HepG2 (cell line): ENCODE results near the gene NDST1. TPM values are rescaled to one million over a fixed set of nuclear protein-coding genes. Genes with fewer than 3 reads are reported as not detected.

Experiments used
- CCDC6 ChIP-seq: sonication (generic); formaldehyde crosslinking; IDR thresholded peaks from 2 replicates; pipeline ENCODE4 v1.8.1; 2022; ENCODE audit warnings: mild to moderate bottlenecking, missing genetic modification reagents, moderate library complexity
- FOXC1 ChIP-seq: sonication (generic); formaldehyde crosslinking; IDR thresholded peaks from 2 replicates; pipeline ENCODE4 v1.8.0; 2022; ENCODE audit warnings: mild to moderate bottlenecking, missing genetic modification reagents, borderline replicate concordance
- HMG20A ChIP-seq: IDR thresholded peaks from 2 replicates; pipeline ENCODE4 v1.6.1; 2016; ENCODE audit warnings: borderline replicate concordance
- HNRNPH1 ChIP-seq: fragments of 200-400 bp; formaldehyde crosslinking; optimal IDR thresholded peaks from 2 replicates; pipeline ENCODE3; 2017; ENCODE audit warnings: mild to moderate bottlenecking, low read depth, low read length
- MBD4 ChIP-seq: IDR thresholded peaks from 2 replicates; pipeline ENCODE4 v1.6.1; 2012; ENCODE audit warnings: low read length, inconsistent platforms, borderline replicate concordance
- MED1 ChIP-seq: sonication (generic); formaldehyde crosslinking; IDR thresholded peaks from 2 replicates; pipeline ENCODE4 v1.4.0; 2020; ENCODE audit warnings: missing genetic modification reagents
- MEIS2 ChIP-seq: sonication (generic); formaldehyde crosslinking; IDR thresholded peaks from 2 replicates; pipeline ENCODE4 v1.9.0; 2021; ENCODE audit warnings: mild to moderate bottlenecking, missing genetic modification reagents
- MYC ChIP-seq: sonication (generic); formaldehyde crosslinking; IDR thresholded peaks from 2 replicates; pipeline ENCODE4 v1.9.0; 2021; ENCODE audit warnings: missing genetic modification reagents, borderline replicate concordance
- PITX1 ChIP-seq: sonication (generic); formaldehyde crosslinking; IDR thresholded peaks from 2 replicates; pipeline ENCODE4 v1.5.1; 2020; ENCODE audit warnings: mild to moderate bottlenecking, missing genetic modification reagents
- ZBTB38 ChIP-seq: sonication (generic); formaldehyde crosslinking; IDR thresholded peaks from 2 replicates; pipeline ENCODE4 v1.5.1; 2020; ENCODE audit warnings: mild to moderate bottlenecking, missing genetic modification reagents
- ZBTB7B ChIP-seq: sonication (generic); formaldehyde crosslinking; IDR thresholded peaks from 2 replicates; pipeline ENCODE4 v1.4.0; 2020; ENCODE audit warnings: missing genetic modification reagents
- ZIK1 ChIP-seq: sonication (generic); formaldehyde crosslinking; IDR thresholded peaks from 2 replicates; pipeline ENCODE4 v1.5.0; 2020; ENCODE audit warnings: mild to moderate bottlenecking, low read depth, missing genetic modification reagents, borderline replicate concordance
- ZNF317 ChIP-seq: sonication (generic); formaldehyde crosslinking; IDR thresholded peaks from 2 replicates; pipeline ENCODE4 v1.5.0; 2020; ENCODE audit warnings: mild to moderate bottlenecking, missing genetic modification reagents
- ZNF350 ChIP-seq: sonication (generic); formaldehyde crosslinking; IDR thresholded peaks from 2 replicates; pipeline ENCODE4 v1.4.0; 2020; ENCODE audit warnings: mild to moderate bottlenecking, low read depth, missing genetic modification reagents, borderline replicate concordance
- ZNF460 ChIP-seq: sonication (generic); formaldehyde crosslinking; IDR thresholded peaks from 2 replicates; pipeline ENCODE4 v1.5.1; 2020; ENCODE audit warnings: missing genetic modification reagents, mild to moderate bottlenecking, borderline replicate concordance
- ZNF484 ChIP-seq: sonication (generic); formaldehyde crosslinking; IDR thresholded peaks from 2 replicates; pipeline ENCODE4 v1.5.1; 2020; ENCODE audit warnings: mild to moderate bottlenecking, low read depth, missing genetic modification reagents, borderline replicate concordance
- ZNF614 ChIP-seq: IDR thresholded peaks from 2 replicates; pipeline ENCODE4 v1.6.1; 2018; ENCODE audit warnings: missing biosample characterization, missing genetic modification reagents, inconsistent platforms, borderline replicate concordance
- ZNF782 ChIP-seq: sonication (generic); formaldehyde crosslinking; IDR thresholded peaks from 2 replicates; pipeline ENCODE4 v1.4.0; 2020; ENCODE audit warnings: missing genetic modification reagents, mild to moderate bottlenecking, borderline replicate concordance
- polyA plus RNA-seq, 8 experiments: library from polyadenylated mRNA; depleted of rRNA in 3 of 8; stranded (reverse) in 7 of 8; unstranded in 1 of 8; fragments of >200 nt; fragmentation: Illumina TruSeq in 4 of 8; extraction: Trizol in 4 of 8; gene quantifications; 2 replicates each; pipeline versions ENCODE4 v1.2.1 to v1.2.3, GENCODE V29; 2011 to 2016; ENCODE audit warnings: low read depth in 4 of 8, missing spikeins in 1 of 8, mixed read lengths in 1 of 8; ENCODE audit not compliant: insufficient read depth in 1 of 8
- total RNA-seq, 5 experiments: library from RNA; depleted of rRNA; stranded (reverse); fragments of >200 nt; fragmentation: Illumina TruSeq; extraction: Trizol; gene quantifications; 2 replicates each; pipeline ENCODE4 v1.2.3, GENCODE V29; 2016; ENCODE audit warnings: low read depth in 1 of 5
- TF ChIP-seq, protein P1 (sequence below): sonication (generic); formaldehyde crosslinking; IDR thresholded peaks from 2 replicates; pipeline ENCODE4 v1.8.0; 2022; ENCODE audit warnings: mild to moderate bottlenecking, missing genetic modification reagents; ENCODE audit not compliant: insufficient replicate concordance
- TF ChIP-seq, protein P2 (sequence below): IDR thresholded peaks from 2 replicates; pipeline ENCODE4 v1.6.1; 2016; ENCODE audit warnings: mild to moderate bottlenecking
- TF ChIP-seq, protein P3 (sequence below): sonication (generic); formaldehyde crosslinking; IDR thresholded peaks from 2 replicates; pipeline ENCODE4 v1.4.0; 2020; ENCODE audit warnings: mild to moderate bottlenecking, missing genetic modification reagents
- TF ChIP-seq, protein P4 (sequence below): sonication (generic); formaldehyde crosslinking; IDR thresholded peaks from 2 replicates; pipeline ENCODE4 v1.4.0; 2020; ENCODE audit warnings: missing genetic modification reagents
- TF ChIP-seq, protein P5 (sequence below): IDR thresholded peaks from 2 replicates; pipeline ENCODE4 v1.6.1; 2016

Gene NDST1
- total and polyA plus RNA-seq, 2 of the 13 experiments (the other 11 are each of a cell fraction or from before 2014, with no cell fraction given): 23.8 to 26.2 TPM

DNA sequence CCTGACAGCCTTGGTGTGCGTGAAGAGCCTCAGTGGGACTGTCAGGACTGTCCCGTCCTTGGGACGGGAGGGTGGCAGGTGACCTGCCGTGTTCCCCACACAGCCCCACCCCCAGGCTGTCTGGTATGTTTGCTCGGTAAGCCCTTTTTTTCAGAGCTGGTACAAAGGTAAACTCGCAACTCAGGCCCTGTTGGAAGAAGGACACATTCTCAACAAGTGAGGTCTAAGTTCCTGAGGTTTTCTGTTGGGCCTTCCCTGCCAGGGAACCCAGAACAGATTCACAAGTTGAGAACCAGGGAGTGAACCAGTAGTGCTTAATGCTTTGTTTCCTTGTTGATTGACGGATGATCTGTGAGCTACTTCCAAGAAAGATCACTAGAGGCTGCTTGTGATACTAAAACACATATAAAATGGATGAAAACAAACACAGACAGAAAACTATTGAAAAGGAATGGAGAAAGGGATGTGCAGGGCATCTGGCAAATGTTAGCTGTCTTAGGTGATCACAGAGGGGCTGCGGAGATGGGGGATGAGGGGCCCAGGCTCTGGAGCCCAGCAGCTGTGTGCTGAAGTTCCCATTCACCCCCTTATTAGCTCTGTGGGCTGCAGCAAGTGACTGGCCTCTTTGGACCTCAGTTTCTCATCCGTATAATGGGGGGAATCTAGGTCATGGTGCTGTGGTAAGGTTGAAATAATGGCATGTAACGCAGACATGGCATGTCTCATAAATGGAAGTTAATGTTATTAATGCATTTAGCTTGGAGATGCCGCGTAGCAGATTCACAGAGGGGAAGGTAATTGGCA is 2.7 kb downstream of the NDST1 start (continued):
- TF ChIP-seq, protein P1, sequence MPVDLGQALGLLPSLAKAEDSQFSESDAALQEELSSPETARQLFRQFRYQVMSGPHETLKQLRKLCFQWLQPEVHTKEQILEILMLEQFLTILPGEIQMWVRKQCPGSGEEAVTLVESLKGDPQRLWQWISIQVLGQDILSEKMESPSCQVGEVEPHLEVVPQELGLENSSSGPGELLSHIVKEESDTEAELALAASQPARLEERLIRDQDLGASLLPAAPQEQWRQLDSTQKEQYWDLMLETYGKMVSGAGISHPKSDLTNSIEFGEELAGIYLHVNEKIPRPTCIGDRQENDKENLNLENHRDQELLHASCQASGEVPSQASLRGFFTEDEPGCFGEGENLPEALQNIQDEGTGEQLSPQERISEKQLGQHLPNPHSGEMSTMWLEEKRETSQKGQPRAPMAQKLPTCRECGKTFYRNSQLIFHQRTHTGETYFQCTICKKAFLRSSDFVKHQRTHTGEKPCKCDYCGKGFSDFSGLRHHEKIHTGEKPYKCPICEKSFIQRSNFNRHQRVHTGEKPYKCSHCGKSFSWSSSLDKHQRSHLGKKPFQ (CRISPR knock-in tag): peak; percentile 7
- 0 out of 2 replicates have a peak, but pooled peaks have one; percentile 37 for TF ChIP-seq FOXC1 (CRISPR knock-in tag)
- TF ChIP-seq MBD4: no peak
- no peak for TF ChIP-seq ZNF484 (CRISPR knock-in tag)
- TF ChIP-seq ZNF317 (CRISPR knock-in tag): peak; percentile 75
- TF ChIP-seq ZNF614 (CRISPR knock-in tag): peak; percentile 52; the same call in 1 of the 2 replicates
- TF ChIP-seq, protein P2, sequence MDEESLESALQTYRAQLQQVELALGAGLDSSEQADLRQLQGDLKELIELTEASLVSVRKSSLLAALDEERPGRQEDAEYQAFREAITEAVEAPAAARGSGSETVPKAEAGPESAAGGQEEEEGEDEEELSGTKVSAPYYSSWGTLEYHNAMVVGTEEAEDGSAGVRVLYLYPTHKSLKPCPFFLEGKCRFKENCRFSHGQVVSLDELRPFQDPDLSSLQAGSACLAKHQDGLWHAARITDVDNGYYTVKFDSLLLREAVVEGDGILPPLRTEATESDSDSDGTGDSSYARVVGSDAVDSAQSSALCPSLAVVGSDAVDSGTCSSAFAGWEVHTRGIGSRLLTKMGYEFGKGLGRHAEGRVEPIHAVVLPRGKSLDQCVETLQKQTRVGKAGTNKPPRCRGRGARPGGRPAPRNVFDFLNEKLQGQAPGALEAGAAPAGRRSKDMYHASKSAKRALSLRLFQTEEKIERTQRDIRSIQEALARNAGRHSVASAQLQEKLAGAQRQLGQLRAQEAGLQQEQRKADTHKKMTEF (CRISPR knock-in tag): peak; percentile 59
- peak; percentile 92 for TF ChIP-seq PITX1 (CRISPR knock-in tag)
- TF ChIP-seq, protein P3, sequence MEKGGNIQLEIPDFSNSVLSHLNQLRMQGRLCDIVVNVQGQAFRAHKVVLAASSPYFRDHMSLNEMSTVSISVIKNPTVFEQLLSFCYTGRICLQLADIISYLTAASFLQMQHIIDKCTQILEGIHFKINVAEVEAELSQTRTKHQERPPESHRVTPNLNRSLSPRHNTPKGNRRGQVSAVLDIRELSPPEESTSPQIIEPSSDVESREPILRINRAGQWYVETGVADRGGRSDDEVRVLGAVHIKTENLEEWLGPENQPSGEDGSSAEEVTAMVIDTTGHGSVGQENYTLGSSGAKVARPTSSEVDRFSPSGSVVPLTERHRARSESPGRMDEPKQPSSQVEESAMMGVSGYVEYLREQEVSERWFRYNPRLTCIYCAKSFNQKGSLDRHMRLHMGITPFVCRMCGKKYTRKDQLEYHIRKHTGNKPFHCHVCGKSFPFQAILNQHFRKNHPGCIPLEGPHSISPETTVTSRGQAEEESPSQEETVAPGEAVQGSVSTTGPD: peak; percentile 71; the same call in 1 of the 2 replicates
- TF ChIP-seq ZNF782 (CRISPR knock-in tag): peak; percentile 24; the same call in 1 of the 2 replicates
- TF ChIP-seq, protein P4, sequence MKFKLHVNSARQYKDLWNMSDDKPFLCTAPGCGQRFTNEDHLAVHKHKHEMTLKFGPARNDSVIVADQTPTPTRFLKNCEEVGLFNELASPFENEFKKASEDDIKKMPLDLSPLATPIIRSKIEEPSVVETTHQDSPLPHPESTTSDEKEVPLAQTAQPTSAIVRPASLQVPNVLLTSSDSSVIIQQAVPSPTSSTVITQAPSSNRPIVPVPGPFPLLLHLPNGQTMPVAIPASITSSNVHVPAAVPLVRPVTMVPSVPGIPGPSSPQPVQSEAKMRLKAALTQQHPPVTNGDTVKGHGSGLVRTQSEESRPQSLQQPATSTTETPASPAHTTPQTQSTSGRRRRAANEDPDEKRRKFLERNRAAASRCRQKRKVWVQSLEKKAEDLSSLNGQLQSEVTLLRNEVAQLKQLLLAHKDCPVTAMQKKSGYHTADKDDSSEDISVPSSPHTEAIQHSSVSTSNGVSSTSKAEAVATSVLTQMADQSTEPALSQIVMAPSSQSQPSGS: peak; percentile 88
- TF ChIP-seq ZBTB38 (CRISPR knock-in tag): peak; percentile 65; the same call in 1 of the 2 replicates
- TF ChIP-seq MEIS2 (CRISPR knock-in tag): peak; percentile 88; the same call in 1 of the 2 replicates
- peak; percentile 42; the same call in 1 of the 2 replicates for TF ChIP-seq CCDC6 (CRISPR knock-in tag)
- TF ChIP-seq HMG20A: peak; percentile 77; the same call in 1 of the 2 replicates
- peak; percentile 93 for TF ChIP-seq MED1 (CRISPR knock-in tag)
- no peak for TF ChIP-seq HNRNPH1
- no peak for TF ChIP-seq ZBTB7B
- TF ChIP-seq ZNF350 (CRISPR knock-in tag): peak; percentile 68; the same call in 1 of the 2 replicates
- peak; percentile 39; the same call in 1 of the 2 replicates for TF ChIP-seq MYC (CRISPR knock-in tag)
- TF ChIP-seq, protein P5, sequence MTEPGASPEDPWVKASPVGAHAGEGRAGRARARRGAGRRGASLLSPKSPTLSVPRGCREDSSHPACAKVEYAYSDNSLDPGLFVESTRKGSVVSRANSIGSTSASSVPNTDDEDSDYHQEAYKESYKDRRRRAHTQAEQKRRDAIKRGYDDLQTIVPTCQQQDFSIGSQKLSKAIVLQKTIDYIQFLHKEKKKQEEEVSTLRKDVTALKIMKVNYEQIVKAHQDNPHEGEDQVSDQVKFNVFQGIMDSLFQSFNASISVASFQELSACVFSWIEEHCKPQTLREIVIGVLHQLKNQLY: peak; percentile 66; the same call in 1 of the 2 replicates
- 0 out of 2 replicates have a peak, but pooled peaks have one; percentile 65 for TF ChIP-seq ZIK1
- TF ChIP-seq ZNF460 (CRISPR knock-in tag): no peak
